GM12878 (cell line): ENCODE results near the gene PDRG1. TPM values are rescaled to one million over a fixed set of nuclear protein-coding genes. Genes with fewer than 3 reads are reported as not detected.

ENCODE experiments used
- ATAC-seq: fragments of 200-7000 bp; cut with Tn5 transposase; 3 replicates; pipeline ENCODE4 v1.9.1; 2020; ENCODE audit warnings: mild to moderate bottlenecking, moderate library complexity
- BruUV-seq: library from RNA; stranded (reverse); fragments of 400-500 nt; replicated peaks from 2 replicates; lab custom pipeline; 2021; lab: Mats Ljungman, UMichigan
- CTCF ChIA-PET: fragments of 300-600 bp; sonication (Branson Sonifier 250); formaldehyde crosslinking; extraction: SDS; loops from one replicate; lab custom pipeline; 2021; ENCODE audit warnings: inconsistent platforms; lab: Yijun Ruan, JAX
- POLR2A ChIA-PET: fragments of 350-600 bp; formaldehyde crosslinking; extraction: SDS; loops from one replicate; lab custom pipeline; 2021; ENCODE audit warnings: inconsistent platforms; lab: Charles Lee
- RAD21 ChIA-PET: fragments of 300-600 bp; sonication (Branson Sonifier 250); formaldehyde crosslinking; loops from one replicate; lab custom pipeline; 2023; ENCODE audit warnings: antibody characterized with exemption; ENCODE audit not compliant: unreplicated experiment; lab: Charles Lee
- SMC1A ChIA-PET: fragments of 300-600 bp; sonication (Branson Sonifier 250); formaldehyde crosslinking; loops from one replicate; lab custom pipeline; 2023; ENCODE audit not compliant: unreplicated experiment, uncharacterized antibody; lab: Charles Lee
- DNase-seq: peaks from one replicate; pipeline ENCODE4 v3.0.0-alpha.2; 2011; ENCODE audit warnings: low read depth, low spot score
- FAIRE-seq: peaks from 3 replicates; lab custom pipeline; 2011; peaks lifted over from hg19 to GRCh38; lab: Jason Lieb, UNC
- H2AFZ ChIP-seq: 2 replicates; pipeline ENCODE4 v1.6.0; 2011; ENCODE audit warnings: low read depth, low read length, control low read depth; ENCODE audit not compliant: control insufficient read depth
- H3K27ac ChIP-seq: 2 replicates; pipeline ENCODE4 v1.5.1; 2011; ENCODE audit warnings: control low read depth; ENCODE audit not compliant: control insufficient read depth, insufficient read depth
- H3K27me3 ChIP-seq, 2 experiments: replicated peaks in 1 of 2; 2 replicates each; pipeline versions ENCODE4 v1.6.0 to v1.6.1; 2011; ENCODE audit warnings: low read length in 1 of 2; ENCODE audit not compliant: control insufficient read depth in 2 of 2, insufficient read depth in 2 of 2
- H3K36me3 ChIP-seq, 2 experiments: 2 replicates each; pipeline ENCODE4 v1.5.1; 2011; ENCODE audit warnings: low read length in 1 of 2; ENCODE audit not compliant: control insufficient read depth in 2 of 2, insufficient read depth in 2 of 2
- H3K4me1 ChIP-seq: 2 replicates; pipeline ENCODE4 v1.6.1; 2011; ENCODE audit warnings: mild to moderate bottlenecking, low read length, moderate library complexity, mixed read lengths; ENCODE audit not compliant: control insufficient read depth, insufficient read depth
- H3K4me2 ChIP-seq: 2 replicates; pipeline ENCODE4 v1.6.0; 2011; ENCODE audit warnings: control low read depth; ENCODE audit not compliant: control insufficient read depth, insufficient read depth
- H3K4me3 ChIP-seq: fragments of 200-600 bp; sonication (generic); 2 replicates; pipeline ENCODE4 v1.5.1; 2016
- H3K79me2 ChIP-seq: 2 replicates; pipeline ENCODE4 v1.6.0; 2011; ENCODE audit warnings: low read length; ENCODE audit not compliant: control insufficient read depth, insufficient read depth
- H3K9ac ChIP-seq: 2 replicates; pipeline ENCODE4 v1.8.0; 2011; ENCODE audit warnings: low read length, control low read depth, mixed read lengths; ENCODE audit not compliant: control insufficient read depth, insufficient read depth
- H3K9me3 ChIP-seq: replicated peaks from 3 replicates; pipeline ENCODE4 v1.5.1; 2011; ENCODE audit warnings: mild to moderate bottlenecking, low read length; ENCODE audit not compliant: control insufficient read depth, insufficient read depth
- H4K20me1 ChIP-seq: 2 replicates; pipeline ENCODE4 v1.6.0; 2011; ENCODE audit not compliant: control insufficient read depth, insufficient read depth
- ASH2L ChIP-seq: fragments of 300-600, 200-600 bp; sonication (generic); IDR thresholded peaks from 2 replicates; pipeline ENCODE4 v1.6.1; 2017; ENCODE audit warnings: low read depth, mild to moderate bottlenecking, borderline replicate concordance
- BCLAF1 ChIP-seq: fragments of 450-650 bp; IDR thresholded peaks from 2 replicates; pipeline ENCODE4 v1.6.1; 2017; ENCODE audit warnings: antibody characterized with exemption, mild to moderate bottlenecking, moderate library complexity
- CHD1 ChIP-seq: IDR thresholded peaks from 2 replicates; pipeline ENCODE4 v1.6.1; 2012; ENCODE audit warnings: low read depth, low read length, improper control_type of control experiment
- CREB1 ChIP-seq: IDR thresholded peaks from 2 replicates; pipeline ENCODE4 v1.6.1; 2012; ENCODE audit warnings: low read depth, mild to moderate bottlenecking, inconsistent platforms
- E2F4 ChIP-seq: IDR thresholded peaks from 2 replicates; pipeline ENCODE4 v1.6.1; 2012; ENCODE audit warnings: low read depth, low read length, improper control_type of control experiment
- EP300 ChIP-seq, 2 experiments: fragments of 150-350 bp in 1 of 2; IDR thresholded peaks; 2 replicates each; pipeline ENCODE4 v1.6.1; 2011 to 2012; ENCODE audit warnings: low read depth in 2 of 2, low read length in 2 of 2, borderline replicate concordance in 1 of 2, improper control_type of control experiment in 1 of 2, inconsistent platforms in 1 of 2; ENCODE audit not compliant: control insufficient read depth in 1 of 2
- FOXM1 ChIP-seq: IDR thresholded peaks from 2 replicates; pipeline ENCODE4 v1.6.1; 2012; ENCODE audit warnings: low read depth, mild to moderate bottlenecking, inconsistent platforms, low read length, moderate library complexity
- KLF5 ChIP-seq: fragments of 450-650 bp; IDR thresholded peaks from 2 replicates; pipeline ENCODE4 v1.6.1; 2014; ENCODE audit warnings: mild to moderate bottlenecking; ENCODE audit not compliant: partially characterized antibody
- MEF2A ChIP-seq: IDR thresholded peaks from 2 replicates; pipeline ENCODE4 v1.6.1; 2011; ENCODE audit warnings: low read depth, mild to moderate bottlenecking, low read length, moderate library complexity; ENCODE audit not compliant: insufficient read depth
- NBN ChIP-seq: fragments of 450-650 bp; IDR thresholded peaks from 2 replicates; pipeline ENCODE4 v1.6.1; 2016
- NKRF ChIP-seq: fragments of 450-650 bp; conservative IDR thresholded peaks from 2 replicates; pipeline ENCODE4 v1.6.1; 2017; ENCODE audit warnings: mild to moderate bottlenecking, moderate library complexity
- RB1 ChIP-seq: fragments of 450-650 bp; formaldehyde crosslinking; IDR thresholded peaks from 2 replicates; pipeline ENCODE4 v1.6.1; 2017; ENCODE audit warnings: mild to moderate bottlenecking, borderline replicate concordance
- RFX5 ChIP-seq: IDR thresholded peaks from 2 replicates; pipeline ENCODE4 v1.6.1; 2011; ENCODE audit warnings: low read depth, low read length, improper control_type of control experiment
- SP1 ChIP-seq: IDR thresholded peaks from one replicate; pipeline ENCODE4 v1.6.1; 2011; ENCODE audit warnings: low read depth, low read length
- SREBF1 ChIP-seq: IDR thresholded peaks from 2 replicates; pipeline ENCODE4 v1.6.1; 2012; ENCODE audit warnings: mild to moderate bottlenecking, low read length
- ZNF24 ChIP-seq: fragments of 450-650 bp; IDR thresholded peaks from 2 replicates; pipeline ENCODE4 v1.6.1; 2017; ENCODE audit warnings: antibody characterized with exemption, mild to moderate bottlenecking
- WGBS: methylation state at CpG from one replicate; pipeline ENCODE4 v1.1.6; 2016; ENCODE audit warnings: low lambda C conversion rate; ENCODE audit not compliant: insufficient replicate concordance, insufficient coverage; ENCODE audit errors: missing lambda C conversion rate; 5-methylcytosine and 5-hydroxymethylcytosine counted together
- in situ Hi-C: fragments of 300-500 bp; cut with MboI; formaldehyde crosslinking; loops from 9 replicates; pipeline ENCODE4 v1.14.3; 2018; ENCODE audit warnings: mixed read lengths
- intact Hi-C: fragments of 100-400 bp; cut with micrococcal nuclease; formaldehyde crosslinking; loops from one replicate; pipeline ENCODE4 v1.14.2; 2022; ENCODE audit not compliant: unreplicated experiment
- polyA plus RNA-seq, 11 experiments: library from polyadenylated mRNA; depleted of rRNA in 4 of 11; unstranded in 6 of 11; stranded (reverse) in 5 of 11; fragments of >200 nt; fragmentation: Nextera tagmentation in 4 of 11; fragmentation: Illumina TruSeq in 1 of 11; extraction: Ambion mirVana in 4 of 11; extraction: Trizol in 1 of 11; gene quantifications; 1 replicate in 1 of 11; 2 replicates in 10 of 11; pipeline versions ENCODE4 v1.2.1 to v1.2.3, GENCODE V29; 2011 to 2016; ENCODE audit warnings: inconsistent platforms in 2 of 11, missing spikeins in 2 of 11, low read depth in 1 of 11
- total RNA-seq, 4 experiments: library from RNA; depleted of rRNA in 3 of 4; stranded (reverse); fragments of >200 nt in 3 of 4; fragmentation: Illumina TruSeq in 1 of 4; extraction: Trizol in 1 of 4; gene quantifications; 2 replicates each; pipeline versions ENCODE4 v1.2.1 to v1.2.3, GENCODE V29; 2013 to 2021

Gene PDRG1
- total and polyA plus RNA-seq, 10 of the 15 experiments (the other 5 are each of a cell fraction or from before 2014, with no cell fraction given), result 11.1 to 55.8 (median 23.3) TPM

GRCh38 chr20:31925631-31926030 is 26.2 kb downstream of the PDRG1 start (continued):
- TF ChIP-seq SP1 (no peak), ASH2L (no peak), CREB1 (no peak)
- TF ChIP-seq, all 136 proteins: peak for 0

- 69% methylated on average over 8 of the region's 8 CpGs for WGBS
- no peak overlapping the region for H3K27ac ChIP-seq
- ChIA-PET CTCF (interaction anchor here (0.8 to 2.4 kb wide), 2 partner anchors 27 to 33 kb away, joined by 3 to 13 read pairs; partner anchors contain the start of gene PDRG1), RAD21 (interaction anchor here (1.0 to 3.0 kb wide), 5 partner anchors 27 to 141 kb away, joined by 3 to 12 read pairs (median 5); partner anchors contain the start of gene PDRG1), SMC1A (interaction anchor here (1.7 to 3.7 kb wide), 2 partner anchors 28 to 70 kb away, joined by 4 to 26 read pairs; no protein-coding TSS in a partner anchor), POLR2A (interaction anchor here (0.8 to 1.4 kb wide), 2 partner anchors 9 to 248 kb away, joined by 3 read pairs; no protein-coding TSS in a partner anchor)
- no TSS peak for BruUV-seq
- FAIRE-seq (no peak), DNase-seq (no peak), ATAC-seq (no peak)
- in situ Hi-C loops, result no loop called here
- no peak overlapping the region for H3K9ac ChIP-seq
- no peak overlapping the region for H3K4me3 ChIP-seq
- H3K36me3 ChIP-seq, result no peaks in the 10 kb centered on the region
- no peak overlapping the region for H2AFZ ChIP-seq
- H3K79me2 ChIP-seq, result no peaks in the 10 kb centered on the region
- H3K4me2 ChIP-seq, result no peak overlapping the region
- intact Hi-C loops, result no loop called here
- no peaks in the 10 kb centered on the region for H4K20me1 ChIP-seq
- no peaks in the 10 kb centered on the region for H3K9me3 ChIP-seq
- peaks cover 11% of the 10 kb centered on the region for H3K4me1 ChIP-seq
- no peaks in the 10 kb centered on the region for H3K27me3 ChIP-seq
- TF ChIP-seq CHD1 (no peak), NKRF (no peak), RB1 (no peak), EP300 (IDR thresholded peaks at IDR 0.05; ENCODE audit: borderline replicate concordance in 1 of 2, control insufficient read depth in 1 of 2, low read depth in 2 of 2, low read length in 2 of 2) (no peak), ZNF24 (no peak), NBN (no peak), FOXM1 (no peak), BCLAF1 (no peak), RFX5 (no peak), E2F4 (no peak), MEF2A (no peak), SREBF1 (no peak), KLF5 (no peak)
These were observed 27.3 kb downstream of the PDRG1 start for GRCh38 chr20:31924561-31924960.
